AG04449 (cell line): ENCODE measurements around the gene PIP5K1B.

Source experiments
- CTCF ChIA-PET: fragments of 350-600 bp; formaldehyde crosslinking; extraction: SDS; loops from one replicate; lab custom pipeline; 2021; ENCODE audit warnings: antibody characterized with exemption; lab: Yijun Ruan, JAX
- POLR2A ChIA-PET: fragments of 400-600, 350-600 bp; formaldehyde crosslinking; extraction: SDS; loops from one replicate; lab custom pipeline; 2020; ENCODE audit warnings: antibody characterized with exemption, inconsistent platforms; lab: Yijun Ruan, JAX
- DNase-seq: peaks from one replicate; pipeline ENCODE4 v3.0.0-alpha.2; 2010; ENCODE audit warnings: low read depth, low spot score
- H3K4me3 ChIP-seq: 2 replicates; pipeline ENCODE4 v1.5.1; 2011; ENCODE audit warnings: low read depth, mild to moderate bottlenecking, control low read depth, low read length
- CTCF ChIP-seq: IDR thresholded peaks from one replicate; pipeline ENCODE4 v1.5.1; 2011; ENCODE audit warnings: mild to moderate bottlenecking, moderate library complexity, low read length, control low read depth, inconsistent platforms; ENCODE audit not compliant: insufficient read depth; ENCODE audit errors: missing control alignments

Gene PIP5K1B

DNA sequence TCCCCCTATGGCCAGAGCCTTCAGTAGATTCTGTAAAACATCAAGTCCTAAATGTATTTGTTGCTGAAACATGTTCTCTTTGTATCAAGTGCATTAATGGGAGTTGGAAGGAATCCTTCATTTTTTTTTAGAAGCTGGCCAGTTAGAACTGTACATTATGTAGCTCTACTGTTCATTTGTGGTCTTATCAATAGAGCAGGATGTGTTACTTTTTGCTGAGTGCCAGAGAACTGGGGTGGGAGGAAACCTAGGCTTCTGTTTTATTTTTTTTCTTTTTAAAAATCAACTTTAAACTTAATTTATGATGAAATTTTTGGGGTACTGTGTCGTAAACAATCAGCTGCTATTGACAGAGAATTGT lies 5.1 kb downstream of the PIP5K1B start:
- DNase-seq = no peak
- ChIA-PET POLR2A (no interaction called here), CTCF (no interaction called here)
- no peak for TF ChIP-seq CTCF
- no peak overlapping the region for H3K4me3 ChIP-seq

- CTCF ChIA-PET = no interaction called here
- H3K4me3 ChIP-seq = no peak overlapping the region
- DNase-seq = no peak
- POLR2A ChIA-PET = no interaction called here
- no peak for TF ChIP-seq CTCF
Observed at GRCh38 chr9:68711281-68711680, 6.2 kb downstream of the PIP5K1B start.

DNA sequence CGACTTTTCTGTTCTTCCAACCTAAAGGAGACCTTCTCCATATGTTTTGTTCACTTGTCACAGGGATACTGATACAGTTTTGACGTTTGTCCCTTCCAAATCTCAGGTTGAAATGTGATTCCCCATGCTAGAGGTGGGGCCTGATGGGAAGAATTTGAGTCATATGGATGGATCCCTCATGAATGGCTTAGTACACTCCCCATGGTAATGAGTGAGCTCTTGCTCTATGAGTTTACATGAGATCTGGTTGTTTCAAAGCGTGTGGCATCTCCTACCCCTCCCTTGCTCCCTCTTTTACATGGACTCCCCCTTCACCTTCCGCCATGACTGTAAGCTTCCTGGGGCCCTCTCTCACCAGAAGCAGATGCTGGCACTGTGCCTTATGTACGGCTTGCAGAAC lies 6.9 kb downstream of the PIP5K1B start:
- POLR2A ChIA-PET = no interaction called here
- no peak for TF ChIP-seq CTCF
- H3K4me3 ChIP-seq = no peak overlapping the region
- CTCF ChIA-PET = no interaction called here
- no peak for DNase-seq

DNA sequence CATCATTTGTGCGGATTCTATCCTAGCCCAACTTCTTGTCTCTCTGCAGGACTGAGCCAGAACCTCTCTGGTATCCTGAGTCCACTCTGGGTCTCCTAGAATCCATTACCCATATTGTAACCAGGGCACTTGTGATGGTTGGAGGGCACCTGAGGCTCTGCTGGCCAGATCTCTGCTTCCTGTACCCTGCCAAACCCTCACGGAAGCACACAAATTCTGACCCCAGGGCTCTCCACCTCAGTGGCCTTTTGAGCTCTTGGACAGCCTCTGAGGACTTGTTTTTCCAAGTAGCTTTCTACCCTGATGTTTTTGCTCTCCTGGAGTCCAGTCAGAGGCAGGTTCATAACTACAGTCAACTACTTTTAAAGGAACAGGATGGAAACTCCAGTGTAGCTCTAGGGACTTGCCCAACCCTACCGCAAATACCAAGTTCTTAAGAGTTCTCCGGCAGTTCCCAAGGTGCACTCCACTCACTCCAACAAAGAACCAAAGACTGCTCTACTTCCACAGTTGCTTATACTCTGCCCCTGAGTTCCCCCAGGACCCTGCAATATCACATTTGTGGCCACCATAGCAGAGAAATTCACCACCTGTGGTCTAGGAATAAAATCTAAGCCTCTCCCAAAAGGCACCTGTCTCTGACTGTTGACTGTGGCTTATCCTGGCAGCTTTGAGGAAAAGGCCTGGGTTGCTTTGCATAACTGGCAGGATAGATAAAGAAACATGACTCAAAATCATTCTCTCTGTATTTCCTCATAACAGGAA lies 9.6 kb downstream of the PIP5K1B start:
- ChIA-PET POLR2A (no interaction called here), CTCF (no interaction called here)

GRCh38 chr9:68715181-68715456 lies 10.1 kb downstream of the PIP5K1B start:
- POLR2A ChIA-PET = no interaction called here
- no peak for DNase-seq

More for the DNA sequence above, 9.6 kb downstream of the PIP5K1B start:
- no peak for TF ChIP-seq CTCF
- DNase-seq = no peak
- no peak overlapping the region for H3K4me3 ChIP-seq

More at GRCh38 chr9:68715181-68715456, 10.1 kb downstream of the PIP5K1B start:
- no peak for TF ChIP-seq CTCF
- no peak overlapping the region for H3K4me3 ChIP-seq
- CTCF ChIA-PET = no interaction called here
